ENCODE measurements around the gene USP2.
A peak's percentile ranks its signal among the peaks of the same experiment; 100 is the strongest.

Gene USP2

DNA sequence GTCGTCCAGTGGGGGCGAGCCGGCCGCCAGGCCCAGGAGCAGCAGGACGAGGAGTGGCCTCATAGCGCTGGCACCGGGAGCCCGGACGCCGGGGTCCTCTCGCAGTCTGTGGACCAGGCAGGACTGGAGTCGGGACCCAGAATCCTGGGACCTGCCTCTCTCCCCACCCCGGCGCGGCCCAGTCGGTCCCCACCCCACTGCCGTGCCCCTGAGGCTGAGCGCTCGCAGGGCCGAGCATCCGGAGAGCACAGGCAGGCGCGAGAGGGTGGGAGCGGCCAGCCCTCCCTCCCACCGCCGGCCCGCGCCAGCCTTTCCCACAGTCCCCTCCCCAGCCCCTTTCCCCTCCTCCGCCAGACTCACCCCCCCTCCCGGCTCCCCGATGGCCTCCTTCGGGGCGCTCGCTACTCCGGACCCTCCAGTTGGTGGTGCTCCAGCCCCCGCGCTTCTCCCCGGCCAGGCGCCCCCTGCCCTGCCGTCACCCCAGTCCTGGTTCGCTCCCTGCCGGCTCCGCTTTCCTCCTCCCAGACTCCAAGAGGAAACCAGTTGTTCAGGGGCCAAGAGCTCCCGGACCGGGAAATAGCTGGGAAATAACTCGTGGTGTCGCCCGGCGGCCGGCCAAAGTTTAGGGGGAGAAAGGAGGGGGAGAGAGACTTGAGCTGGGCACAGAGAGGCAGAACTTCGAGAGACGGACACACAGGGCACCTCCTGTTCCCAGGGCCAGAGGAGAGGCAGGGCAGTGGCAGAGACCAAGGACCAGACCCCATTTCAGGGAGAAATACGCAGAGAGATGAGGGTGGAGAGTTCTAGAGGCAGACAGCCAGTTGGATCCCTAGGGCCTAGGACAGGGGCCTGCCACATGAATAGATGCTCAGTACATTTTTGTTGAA, 40.9 kb downstream of the USP2 start, which contains the start of gene C1QTNF5:
C1QTNF5 (minus strand) TSS at position 549 of the 887 bp plus-strand sequence; CDS start at position 63, 486 bp downstream.
- no peak for DNase-seq

DNA sequence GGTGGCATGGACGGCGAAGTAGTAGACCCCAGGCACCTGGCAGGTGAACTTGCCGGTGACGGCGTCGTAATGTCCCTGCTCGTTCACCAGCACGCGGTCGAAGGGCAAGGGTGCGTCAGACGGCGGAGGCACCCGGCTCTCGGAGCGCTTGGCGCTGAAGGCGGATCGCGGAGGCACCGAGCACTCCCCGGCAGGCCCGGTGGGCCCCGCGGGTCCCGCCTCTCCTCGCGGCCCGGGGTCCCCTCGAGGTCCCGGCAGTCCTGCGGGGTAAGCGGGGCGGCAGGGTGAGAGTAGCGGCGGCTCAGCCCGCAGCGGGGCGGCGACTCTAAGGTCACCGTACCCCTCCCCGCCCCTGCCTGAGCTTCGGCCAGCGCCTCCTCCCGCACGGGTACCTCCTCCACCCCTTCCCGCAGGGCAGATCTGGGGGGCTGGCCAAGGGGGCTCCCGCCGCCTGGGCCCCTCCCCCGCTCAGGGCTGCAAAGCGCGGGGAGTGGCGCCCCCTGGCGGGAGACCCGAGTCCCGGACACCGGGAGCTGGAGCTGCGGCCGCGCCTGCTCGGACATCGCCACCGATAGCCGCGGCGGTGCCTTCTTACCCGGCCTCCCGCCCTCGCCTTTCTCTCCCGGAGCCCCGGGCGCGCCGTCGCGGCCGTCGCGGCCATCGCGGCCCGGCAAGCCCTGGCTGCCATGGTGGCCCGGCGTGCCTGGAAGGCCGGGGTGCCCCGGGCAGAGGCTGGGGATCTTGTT, 41.7 kb downstream of the USP2 start:
- no peak for DNase-seq

DNA sequence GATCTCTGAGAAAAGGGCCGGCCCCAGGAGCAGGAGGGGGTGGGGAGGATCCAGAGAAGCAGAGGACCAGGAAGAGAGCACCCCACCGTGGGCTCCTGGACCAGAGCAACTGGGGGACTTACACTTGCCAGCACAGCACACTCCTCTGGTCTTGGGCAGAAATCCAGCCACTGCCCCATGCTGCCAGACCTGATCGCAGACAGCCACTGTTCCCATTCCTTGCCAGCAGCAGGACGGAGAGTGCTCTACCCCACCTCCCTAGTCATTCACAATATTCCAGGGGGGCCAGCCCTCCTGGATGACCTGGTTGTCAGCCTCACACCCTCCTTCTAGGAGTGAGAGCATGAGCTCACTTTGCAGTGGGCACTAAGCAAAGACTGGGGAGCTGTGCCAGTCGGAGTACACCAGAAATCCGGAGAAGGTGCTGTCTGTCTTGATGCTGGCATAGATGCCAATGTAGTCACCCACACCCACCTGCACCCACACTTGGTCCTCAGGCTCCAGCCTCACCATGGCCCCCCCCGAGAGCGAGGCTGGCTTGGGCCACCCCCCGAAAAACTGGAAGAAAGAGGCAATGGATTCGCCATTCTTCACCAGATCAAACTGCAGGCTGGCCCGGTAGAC, 42.4 kb downstream of the USP2 start:
- no peak for DNase-seq

GRCh38 chr11:119338318-119338890, 43.1 kb downstream of the USP2 start:
- DNase-seq, result peak; percentile 48

- DNase-seq, result no peak
These were observed 43.7 kb downstream of the USP2 start for GRCh38 chr11:119337581-119338317.

GRCh38 chr11:119336744-119337469, 44.6 kb downstream of the USP2 start:
- DNase-seq, result no peak

GRCh38 chr11:119335655-119336543, 45.6 kb downstream of the USP2 start:
- no peak for DNase-seq

- no peak for DNase-seq
These were observed 46.3 kb downstream of the USP2 start for GRCh38 chr11:119335091-119335654.

- DNase-seq, result peak; percentile 89
These were observed 47.1 kb downstream of the USP2 start, which contains the start of gene RNF26 for GRCh38 chr11:119334174-119334930. Gene RNF26 (plus strand): TSS chr11:119334527. CDS start chr11:119335123, 596 bp downstream.

- DNase-seq, result no peak
These were observed 49.3 kb downstream of the USP2 start for GRCh38 chr11:119332111-119332765.

GRCh38 chr11:119330237-119330636, 51.3 kb downstream of the USP2 start:
- DNase-seq, result no peak

DNA sequence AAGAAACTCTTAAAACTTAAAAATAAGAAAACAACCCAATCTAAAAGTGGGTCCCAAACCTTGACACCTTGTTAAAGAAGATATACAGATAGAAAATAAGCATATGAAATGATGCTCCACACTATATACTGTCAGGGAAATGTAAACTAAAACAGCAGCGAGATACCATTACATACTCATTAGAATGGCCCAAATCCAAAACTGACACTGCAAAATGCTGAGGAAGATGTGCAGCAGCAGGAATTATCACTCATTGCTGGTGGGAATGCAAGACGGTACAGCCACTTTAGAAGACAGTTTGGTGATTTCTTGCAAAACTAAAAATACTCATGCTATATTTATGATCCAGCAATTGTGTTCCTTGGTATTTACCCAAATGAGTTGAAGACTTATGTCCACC, 52.2 kb downstream of the USP2 start:
- DNase-seq, result no peak

GRCh38 chr11:119324189-119324588, 57.3 kb downstream of the USP2 start:
- no peak for DNase-seq

DNA sequence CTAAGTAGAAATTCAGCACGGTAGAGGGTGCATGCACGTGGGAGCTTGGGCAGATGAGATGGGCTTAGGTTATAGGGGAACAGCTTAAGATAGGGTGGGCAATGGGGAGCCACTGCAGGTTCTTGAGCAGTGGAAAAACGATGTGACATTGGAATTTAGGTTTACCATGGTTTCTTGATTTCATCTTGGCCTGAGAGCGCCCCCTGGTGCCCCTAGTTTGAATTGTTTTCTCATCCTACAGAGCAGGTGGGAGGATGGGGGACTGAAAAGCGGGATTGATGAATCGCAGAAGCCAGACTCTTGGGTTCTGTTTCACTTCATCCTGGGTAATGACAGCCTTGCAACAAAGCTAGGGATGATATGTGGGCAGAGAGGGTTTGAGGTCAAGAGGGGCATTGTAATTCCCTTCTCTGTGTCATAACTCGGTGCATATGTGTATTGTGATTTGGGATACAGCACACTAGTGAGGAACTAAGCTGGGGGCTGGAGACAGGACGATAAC, 57.9 kb downstream of the USP2 start:
- DNase-seq, result peak; percentile 54

- DNase-seq, result no peak
These were observed 58.5 kb downstream of the USP2 start for GRCh38 chr11:119322921-119323531.

GRCh38 chr11:119322360-119322739, 59.1 kb downstream of the USP2 start:
- no peak for DNase-seq

DNA sequence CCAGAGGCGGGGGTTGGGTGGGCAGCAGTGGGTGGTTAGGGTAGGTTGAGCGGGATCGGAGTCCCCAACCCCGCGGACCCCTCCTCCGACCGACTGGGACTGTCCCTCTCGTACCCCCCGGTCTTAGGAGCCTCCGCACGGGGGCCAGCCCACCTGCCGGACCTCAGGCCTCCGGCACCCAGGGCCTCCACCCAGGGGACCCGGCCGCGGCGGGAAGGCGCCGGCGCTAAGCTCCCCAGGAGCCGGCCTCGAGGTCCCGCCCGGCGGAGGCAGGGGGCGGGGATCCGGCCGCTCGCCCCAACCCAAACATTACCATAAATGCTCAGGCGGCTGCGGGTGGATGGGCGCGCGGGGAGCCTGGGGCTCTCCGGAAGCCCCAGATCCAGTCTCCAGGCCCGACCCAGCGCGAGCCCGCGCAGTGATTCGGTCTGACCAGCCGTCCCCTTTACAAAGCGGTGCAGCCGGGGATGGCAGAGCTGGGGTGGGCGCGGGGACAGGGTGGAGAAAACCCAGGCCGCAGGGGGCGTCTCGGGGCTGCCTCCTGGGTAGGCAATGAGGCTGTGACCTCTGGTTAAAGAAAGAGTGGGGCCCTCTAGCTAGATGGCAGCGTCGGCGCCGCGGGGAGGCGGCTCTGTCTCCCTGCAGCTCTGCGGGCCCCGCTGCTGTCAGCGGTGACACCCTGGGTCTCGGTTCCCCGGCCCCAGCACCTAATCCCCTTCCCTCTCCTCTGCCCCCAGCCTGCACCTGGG, 60.5 kb downstream of the USP2 start:
- no peak for DNase-seq
